ENCODE data around the gene YBX2. TPM values are rescaled to one million over a fixed set of nuclear protein-coding genes. Genes with fewer than 3 reads are reported as not detected.

Gene YBX2
- total and polyA plus RNA-seq, 2 donors (not counting 1 experiment from before 2014, with no cell fraction given): under 0.01 TPM; not detected in 1

DNA sequence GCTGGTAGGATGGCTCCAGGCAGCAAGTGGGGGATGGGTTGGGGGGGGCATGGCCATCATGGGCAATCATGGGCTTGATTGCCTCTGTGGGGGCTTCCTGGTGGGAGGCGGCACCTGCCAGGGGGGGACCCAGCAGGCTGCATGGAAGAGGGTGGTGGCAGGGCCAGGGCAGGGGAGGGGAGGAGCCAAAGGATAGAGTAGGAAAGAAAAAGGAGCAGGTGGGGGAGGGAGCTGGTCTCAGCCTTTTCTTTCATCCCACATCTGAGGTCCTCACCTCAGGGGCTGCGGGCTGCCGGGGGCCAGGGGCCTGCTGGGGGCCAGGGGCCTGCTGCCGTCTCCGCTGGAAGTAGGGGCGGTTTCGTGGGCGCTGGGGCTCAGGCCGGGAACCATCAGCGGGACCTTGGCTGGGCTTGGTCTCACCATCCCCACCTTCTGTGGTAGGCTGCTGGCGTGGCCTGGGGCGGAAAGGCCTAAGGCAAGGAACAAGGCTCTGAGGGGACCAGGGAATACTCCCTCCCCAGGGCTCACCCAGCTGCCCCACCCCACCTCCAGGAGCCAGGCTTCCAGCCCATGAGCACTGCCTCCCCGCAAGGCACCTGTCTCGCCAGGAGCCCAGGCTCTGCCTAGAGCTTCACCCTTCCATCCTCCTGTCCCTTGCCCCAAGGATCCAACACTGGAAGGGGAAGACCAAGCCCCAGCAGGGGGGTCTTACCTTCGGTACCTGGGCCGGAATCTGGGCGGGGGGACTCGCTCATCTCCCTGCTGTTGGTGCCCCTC lies 5.0 kb downstream of the YBX2 start:
- no peak for DNase-seq (ENCODE audit: low read depth in 2 of 2)
- Histone ChIP-seq H3K79me2 (ENCODE audit: control insufficient read depth, insufficient read depth, low read length) (no peaks in the 10 kb centered on the region), H3K27me3 (ENCODE audit: control insufficient read depth, insufficient read depth, low read length) (peaks cover 50% of the 10 kb centered on the region), H3K4me2 (ENCODE audit: extremely low read depth, insufficient read depth, low read length) (no peak overlapping the region), H2AFZ (ENCODE audit: low read length) (no peak overlapping the region), H3K4me3 (replicated peaks in 1 of 4; ENCODE audit: control extremely low read depth in 1 of 4, insufficient read depth in 1 of 4, low read depth in 3 of 4, low read length in 4 of 4) (no peak overlapping the region), H3K36me3 (ENCODE audit: control insufficient read depth, insufficient read depth, low read length) (no peaks in the 10 kb centered on the region), H3K4me1 (ENCODE audit: control insufficient read depth, extremely low read depth, insufficient read depth, low read length) (no peaks in the 10 kb centered on the region), H3K9ac (ENCODE audit: insufficient read depth, low read length) (no peak overlapping the region), H4K20me1 (ENCODE audit: control insufficient read depth, extremely low read depth, insufficient read depth, low read length) (no peaks in the 10 kb centered on the region), H3K27ac (ENCODE audit: insufficient read depth, low read length) (no peak overlapping the region), H3K9me3 (ENCODE audit: control insufficient read depth, insufficient read depth, low read depth, low read length) (no peaks in the 10 kb centered on the region)
- TF ChIP-seq CTCF (conservative IDR thresholded peaks at IDR 0.05 in 1 of 2, IDR thresholded peaks at IDR 0.05 in 1 of 2; ENCODE audit: low read depth in 1 of 2, low read length in 2 of 2) (no peak), EZH2 (IDR thresholded peaks at IDR 0.05; ENCODE audit: low read length, missing control alignments) (no peak)

- H3K36me3 ChIP-seq (ENCODE audit: control insufficient read depth, insufficient read depth, low read length): no peaks in the 10 kb centered on the region
- no peak overlapping the region for H3K27ac ChIP-seq (ENCODE audit: insufficient read depth, low read length)
- no peak for DNase-seq (ENCODE audit: low read depth in 2 of 2)
- no peak overlapping the region for H3K9ac ChIP-seq (ENCODE audit: insufficient read depth, low read length)
- no peak for TF ChIP-seq CTCF (conservative IDR thresholded peaks at IDR 0.05 in 1 of 2, IDR thresholded peaks at IDR 0.05 in 1 of 2; ENCODE audit: low read depth in 1 of 2, low read length in 2 of 2)
- TF ChIP-seq EZH2 (IDR thresholded peaks at IDR 0.05; ENCODE audit: low read length, missing control alignments): no peak
- no peaks in the 10 kb centered on the region for H3K79me2 ChIP-seq (ENCODE audit: control insufficient read depth, insufficient read depth, low read length)
- H2AFZ ChIP-seq (ENCODE audit: low read length): no peak overlapping the region
- peaks cover 7% of the 10 kb centered on the region for H3K4me1 ChIP-seq (ENCODE audit: control insufficient read depth, extremely low read depth, insufficient read depth, low read length)
- peaks cover 41% of the 10 kb centered on the region for H3K27me3 ChIP-seq (ENCODE audit: control insufficient read depth, insufficient read depth, low read length)
- no peaks in the 10 kb centered on the region for H3K9me3 ChIP-seq (ENCODE audit: control insufficient read depth, insufficient read depth, low read depth, low read length)
- H3K4me2 ChIP-seq (ENCODE audit: extremely low read depth, insufficient read depth, low read length): no peak overlapping the region
- no peaks in the 10 kb centered on the region for H4K20me1 ChIP-seq (ENCODE audit: control insufficient read depth, extremely low read depth, insufficient read depth, low read length)
- no peak overlapping the region for H3K4me3 ChIP-seq (replicated peaks in 1 of 4; ENCODE audit: control extremely low read depth in 1 of 4, insufficient read depth in 1 of 4, low read depth in 3 of 4, low read length in 4 of 4)
These were observed 8.8 kb downstream of the YBX2 start for GRCh38 chr17:7285679-7286078.

GRCh38 chr17:7284911-7285310 lies 9.5 kb downstream of the YBX2 start:
- no peak overlapping the region for H3K27ac ChIP-seq (ENCODE audit: insufficient read depth, low read length)
- no peak overlapping the region for H2AFZ ChIP-seq (ENCODE audit: low read length)
- DNase-seq (ENCODE audit: low read depth in 2 of 2): no peak
- TF ChIP-seq EZH2 (IDR thresholded peaks at IDR 0.05; ENCODE audit: low read length, missing control alignments) (no peak), CTCF (conservative IDR thresholded peaks at IDR 0.05 in 1 of 2, IDR thresholded peaks at IDR 0.05 in 1 of 2; ENCODE audit: low read depth in 1 of 2, low read length in 2 of 2) (no peak)
- H3K9me3 ChIP-seq (ENCODE audit: control insufficient read depth, insufficient read depth, low read depth, low read length): no peaks in the 10 kb centered on the region
- peaks cover 8% of the 10 kb centered on the region for H3K4me1 ChIP-seq (ENCODE audit: control insufficient read depth, extremely low read depth, insufficient read depth, low read length)
- H3K4me2 ChIP-seq (ENCODE audit: extremely low read depth, insufficient read depth, low read length): no peak overlapping the region
- H3K9ac ChIP-seq (ENCODE audit: insufficient read depth, low read length): no peak overlapping the region
- H3K79me2 ChIP-seq (ENCODE audit: control insufficient read depth, insufficient read depth, low read length): no peaks in the 10 kb centered on the region
- peaks cover 35% of the 10 kb centered on the region for H3K27me3 ChIP-seq (ENCODE audit: control insufficient read depth, insufficient read depth, low read length)
- H3K36me3 ChIP-seq (ENCODE audit: control insufficient read depth, insufficient read depth, low read length): no peaks in the 10 kb centered on the region
- no peak overlapping the region for H3K4me3 ChIP-seq (replicated peaks in 1 of 4; ENCODE audit: control extremely low read depth in 1 of 4, insufficient read depth in 1 of 4, low read depth in 3 of 4, low read length in 4 of 4)
- H4K20me1 ChIP-seq (ENCODE audit: control insufficient read depth, extremely low read depth, insufficient read depth, low read length): no peaks in the 10 kb centered on the region

Data from fibroblast of lung (primary cell).